Measurements from ENCODE around the gene ZNF532.

Gene ZNF532

DNA sequence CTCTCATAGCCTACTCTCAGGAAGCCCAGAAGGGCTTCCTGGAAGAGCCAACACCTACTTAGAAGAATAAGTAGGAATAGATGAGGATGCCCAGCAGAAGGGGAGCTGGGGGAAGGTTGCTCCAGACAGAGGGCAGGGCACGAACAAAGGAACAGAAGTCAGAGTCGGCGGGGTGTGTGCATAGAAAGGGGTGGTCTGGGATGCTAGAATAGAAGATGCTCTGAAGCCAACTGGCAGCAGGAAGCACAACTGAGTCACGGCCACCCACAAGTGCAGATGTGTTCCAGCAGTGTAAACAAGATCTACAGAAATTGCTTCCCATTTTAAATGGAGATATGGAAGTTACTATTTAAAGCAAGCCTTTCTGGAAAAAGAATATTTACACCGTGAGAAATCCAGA lies 131.0 kb downstream of the ZNF532 start:
- peak overlapping the region; percentile 21 for H3K4me3 ChIP-seq
- TF ChIP-seq, protein P1, sequence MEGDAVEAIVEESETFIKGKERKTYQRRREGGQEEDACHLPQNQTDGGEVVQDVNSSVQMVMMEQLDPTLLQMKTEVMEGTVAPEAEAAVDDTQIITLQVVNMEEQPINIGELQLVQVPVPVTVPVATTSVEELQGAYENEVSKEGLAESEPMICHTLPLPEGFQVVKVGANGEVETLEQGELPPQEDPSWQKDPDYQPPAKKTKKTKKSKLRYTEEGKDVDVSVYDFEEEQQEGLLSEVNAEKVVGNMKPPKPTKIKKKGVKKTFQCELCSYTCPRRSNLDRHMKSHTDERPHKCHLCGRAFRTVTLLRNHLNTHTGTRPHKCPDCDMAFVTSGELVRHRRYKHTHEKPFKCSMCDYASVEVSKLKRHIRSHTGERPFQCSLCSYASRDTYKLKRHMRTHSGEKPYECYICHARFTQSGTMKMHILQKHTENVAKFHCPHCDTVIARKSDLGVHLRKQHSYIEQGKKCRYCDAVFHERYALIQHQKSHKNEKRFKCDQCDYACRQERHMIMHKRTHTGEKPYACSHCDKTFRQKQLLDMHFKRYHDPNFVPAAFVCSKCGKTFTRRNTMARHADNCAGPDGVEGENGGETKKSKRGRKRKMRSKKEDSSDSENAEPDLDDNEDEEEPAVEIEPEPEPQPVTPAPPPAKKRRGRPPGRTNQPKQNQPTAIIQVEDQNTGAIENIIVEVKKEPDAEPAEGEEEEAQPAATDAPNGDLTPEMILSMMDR (IDR thresholded peaks at IDR 0.05) = no peak
- no peak for DNase-seq (ENCODE audit: low spot score)
- H3K27ac ChIP-seq = peak overlapping the region; percentile 82 to 86

DNA sequence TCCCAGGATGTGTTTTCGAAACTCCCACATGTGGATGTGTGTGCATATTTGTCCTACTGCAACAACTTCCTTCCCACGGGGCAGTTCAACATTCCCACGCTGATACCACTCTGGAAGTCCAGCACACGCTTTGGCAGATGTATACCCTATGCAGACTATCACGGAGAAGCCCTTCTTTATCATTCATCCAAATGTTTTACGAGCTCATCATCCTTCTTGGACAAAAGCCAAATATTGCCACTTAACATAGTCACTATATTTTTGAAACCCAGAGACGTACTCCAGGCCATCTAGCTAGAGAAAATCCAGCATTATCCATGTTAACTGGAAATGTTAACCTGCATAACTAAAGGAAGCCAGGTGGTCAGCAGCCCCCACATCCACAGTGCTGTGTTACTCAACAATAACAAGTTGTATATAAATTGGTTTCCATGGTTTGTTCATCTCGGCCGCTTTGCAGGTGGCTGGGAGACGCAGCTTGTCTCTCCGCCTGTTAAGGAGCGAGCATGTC lies 131.5 kb downstream of the ZNF532 start:
- H3K27ac ChIP-seq = peak overlapping the region; percentile 82 to 86

DNA sequence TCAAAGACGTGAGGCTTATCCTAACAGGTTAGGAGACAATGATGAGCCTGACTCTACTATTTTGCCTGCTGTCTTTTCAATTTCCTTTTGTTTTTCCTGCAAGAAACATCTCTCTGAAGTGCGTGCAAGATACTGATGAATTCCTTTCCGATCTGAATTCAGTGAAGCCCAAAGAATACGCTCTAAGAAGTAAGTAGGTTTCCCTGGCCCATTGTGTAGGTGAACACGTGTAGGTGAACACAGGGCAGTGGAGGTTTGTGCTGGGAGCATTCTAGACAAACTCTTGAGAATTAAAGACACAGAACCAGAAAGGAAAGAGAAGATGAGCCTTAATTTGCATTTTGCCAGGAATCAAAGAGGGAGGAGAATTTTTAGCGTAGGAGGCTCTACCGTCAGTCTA lies 132.0 kb downstream of the ZNF532 start:
- TF ChIP-seq, protein P1 (IDR thresholded peaks at IDR 0.05) = no peak
- Histone ChIP-seq H3K4me3 (no peak overlapping the region), H3K27ac (peak overlapping the region; percentile 82 to 86)
- no peak for DNase-seq (ENCODE audit: low spot score)

More for the DNA sequence above, 131.5 kb downstream of the ZNF532 start:
- no peak for DNase-seq (ENCODE audit: low spot score)
- peak overlapping the region; percentile 21 for H3K4me3 ChIP-seq
- TF ChIP-seq, protein P1 (IDR thresholded peaks at IDR 0.05) = no peak

DNA sequence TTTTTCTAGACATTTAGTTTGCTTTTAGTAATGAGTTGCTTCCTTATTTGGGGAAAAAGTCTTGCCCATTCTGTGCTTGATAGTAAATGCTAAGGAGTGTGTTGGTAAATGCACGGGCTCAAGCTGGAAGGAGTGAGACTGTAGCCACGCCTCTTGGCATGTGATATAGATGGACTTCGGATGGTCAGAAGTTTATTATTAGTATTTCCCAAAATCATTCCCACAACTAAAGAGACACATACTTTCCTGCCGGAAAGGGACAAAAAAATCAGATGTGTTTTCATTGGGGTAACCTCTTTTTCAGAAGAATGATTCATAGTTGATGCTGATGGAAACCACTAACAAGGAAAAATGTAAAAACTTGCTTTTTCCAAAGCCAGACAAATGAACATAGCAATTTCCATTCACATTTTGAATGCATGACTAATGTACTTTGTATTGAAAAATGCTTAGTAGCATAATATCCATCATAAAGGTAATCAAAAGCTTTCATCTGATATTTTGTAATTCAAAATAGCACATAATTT lies 133.2 kb downstream of the ZNF532 start:
- Histone ChIP-seq H3K4me3 (peak overlapping the region; percentile 32), H3K27ac (peak overlapping the region; percentile 82 to 86)
- TF ChIP-seq, protein P1 (IDR thresholded peaks at IDR 0.05) = no peak
- DNase-seq (ENCODE audit: low spot score) = no peak

DNA sequence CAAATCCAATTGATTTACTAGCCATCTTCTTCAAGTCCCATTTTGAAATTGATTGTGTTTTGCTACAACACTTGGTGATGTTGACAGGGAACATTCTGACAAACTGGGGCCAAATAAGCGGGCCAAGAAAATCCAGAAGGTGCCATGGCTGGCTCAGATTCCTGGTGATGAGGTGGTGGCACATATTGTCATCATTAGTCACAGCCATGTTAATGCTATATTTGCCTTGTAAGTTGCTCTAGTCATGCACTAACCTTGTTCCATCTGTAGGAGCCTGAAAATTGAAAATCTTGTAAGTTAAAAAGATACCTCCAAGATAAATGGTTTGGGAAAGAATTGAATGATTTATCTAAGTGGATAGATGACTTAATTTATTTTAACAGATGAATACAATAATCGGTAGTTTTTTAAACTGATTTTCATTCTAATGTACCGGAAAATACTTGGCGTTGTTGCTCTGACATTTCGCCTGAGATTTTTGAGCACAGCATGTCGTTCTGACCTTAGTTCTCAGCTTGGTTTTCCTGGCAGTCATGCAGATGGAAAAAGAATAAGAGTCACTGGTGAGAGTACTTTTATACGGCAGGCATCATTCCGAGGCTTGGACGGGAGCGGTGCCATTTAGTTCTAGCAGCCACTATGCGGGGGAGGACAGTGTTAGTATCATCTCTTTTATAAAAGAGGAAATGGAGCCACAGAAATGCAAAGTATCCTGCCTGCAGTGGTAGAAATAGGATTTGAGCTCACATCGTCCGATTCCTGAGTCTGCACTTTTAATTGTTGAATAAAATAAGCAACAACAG lies 133.9 kb downstream of the ZNF532 start:
- TF ChIP-seq, protein P1 (IDR thresholded peaks at IDR 0.05) = no peak
- peak overlapping the region; percentile 82 to 86 for H3K27ac ChIP-seq
- no peak for DNase-seq (ENCODE audit: low spot score)
- H3K4me3 ChIP-seq = peak overlapping the region; percentile 32

DNA sequence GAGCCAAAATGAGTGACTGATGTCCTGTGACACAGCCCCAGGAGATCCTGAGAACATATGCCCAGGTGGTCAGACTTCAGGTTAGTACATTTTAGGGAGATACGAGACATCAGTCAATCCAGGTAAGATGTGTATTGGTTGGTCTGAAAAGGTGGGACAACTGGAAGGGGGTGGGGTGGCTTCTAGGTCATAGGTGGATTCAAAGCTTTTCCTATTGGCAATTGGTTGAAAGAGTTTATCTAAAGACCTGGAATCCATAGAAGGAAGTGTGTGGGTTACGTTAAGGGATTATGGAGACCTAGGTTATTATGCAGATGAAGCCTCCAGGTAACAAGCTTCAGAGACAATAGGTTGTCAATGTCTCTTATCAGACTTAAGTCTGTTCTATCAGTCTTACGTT lies 136.5 kb downstream of the ZNF532 start:
- peak overlapping the region in 1 of 2 donors; percentile 24 for H3K27ac ChIP-seq
- TF ChIP-seq, protein P1 (IDR thresholded peaks at IDR 0.05) = no peak
- DNase-seq (ENCODE audit: low spot score) = no peak
- H3K4me3 ChIP-seq = no peak overlapping the region

Data from coronary artery (tissue), 2 donors.